GM04504 (cell line): Measurements from ENCODE around the gene SLC17A6.

Source experiments
- DNase-seq: peaks from one replicate; pipeline ENCODE4 v3.0.0-alpha.2; 2012; ENCODE audit warnings: low read depth

The SLC17A6 gene

DNA sequence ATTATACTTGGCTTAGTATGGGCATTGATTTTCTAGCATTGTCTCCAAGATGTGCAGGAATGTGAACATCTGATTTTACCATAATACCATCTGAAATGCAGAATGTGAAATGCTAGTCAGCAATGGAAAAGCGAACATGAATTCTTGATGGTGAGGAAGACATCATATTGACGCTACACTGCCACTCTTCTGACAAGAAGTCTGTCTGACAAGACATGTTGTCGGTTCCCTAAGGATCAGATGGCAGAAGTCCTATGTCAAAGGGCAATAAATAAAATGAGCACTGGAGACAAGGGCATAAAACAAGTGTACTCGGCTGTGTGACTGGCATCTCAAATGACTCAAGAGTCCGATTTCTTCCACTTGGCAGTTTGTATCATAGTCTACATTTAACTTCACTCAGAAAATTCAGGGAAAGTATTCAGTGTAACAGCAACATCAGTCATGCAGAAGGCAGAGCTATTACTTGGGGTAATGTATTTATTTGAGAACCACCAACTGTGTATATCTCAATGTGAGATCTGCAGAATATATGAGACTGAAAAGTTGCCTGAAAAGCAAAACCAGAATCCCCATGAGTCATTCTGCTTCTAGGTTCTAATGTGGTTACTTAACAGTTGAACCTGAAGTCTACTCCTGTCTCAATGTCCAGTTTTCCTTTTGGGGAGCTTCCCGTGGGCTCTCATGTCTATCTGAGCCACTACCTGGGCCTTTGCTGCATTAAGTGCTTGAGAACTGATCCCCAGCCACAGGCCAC is 51.5 kb downstream of the SLC17A6 start:
- DNase-seq: no peak

DNA sequence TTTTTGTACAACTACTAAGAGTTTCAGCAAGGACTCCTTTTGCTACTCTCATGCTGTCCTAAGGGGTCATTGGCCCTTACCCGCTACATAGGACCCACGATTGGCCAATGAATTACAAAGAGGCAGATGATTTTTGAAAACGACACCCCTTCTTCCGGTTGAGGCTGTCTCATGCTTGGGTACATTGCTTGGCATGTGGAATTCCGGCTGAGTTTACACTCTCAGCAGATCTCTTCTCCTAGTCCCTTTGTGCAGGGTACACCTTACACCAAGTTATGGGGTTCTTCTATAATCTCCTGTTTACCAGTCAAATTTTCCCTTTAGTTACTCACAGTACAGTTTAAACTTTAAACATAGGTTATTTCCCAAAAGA is 52.1 kb downstream of the SLC17A6 start:
- no peak for DNase-seq

DNA sequence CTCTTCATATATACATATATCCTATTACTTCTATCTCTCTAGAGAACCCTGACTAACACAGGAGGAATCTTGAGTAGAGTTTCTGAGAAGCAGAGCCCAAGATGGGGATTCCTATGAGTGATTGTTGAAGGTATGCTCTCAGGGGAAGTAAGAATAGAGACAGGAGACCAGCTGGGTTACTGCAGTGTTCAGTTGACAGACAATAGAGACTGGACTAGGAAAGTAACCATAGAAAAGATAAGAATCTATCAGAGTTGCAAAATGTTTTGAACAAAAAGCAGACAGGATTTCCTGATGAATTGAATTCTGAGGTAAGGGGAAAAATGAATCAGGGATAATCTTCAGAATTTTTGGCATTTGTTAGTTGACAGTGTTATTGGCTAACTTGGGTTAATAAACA is 54.4 kb downstream of the SLC17A6 start:
- DNase-seq: no peak

DNA sequence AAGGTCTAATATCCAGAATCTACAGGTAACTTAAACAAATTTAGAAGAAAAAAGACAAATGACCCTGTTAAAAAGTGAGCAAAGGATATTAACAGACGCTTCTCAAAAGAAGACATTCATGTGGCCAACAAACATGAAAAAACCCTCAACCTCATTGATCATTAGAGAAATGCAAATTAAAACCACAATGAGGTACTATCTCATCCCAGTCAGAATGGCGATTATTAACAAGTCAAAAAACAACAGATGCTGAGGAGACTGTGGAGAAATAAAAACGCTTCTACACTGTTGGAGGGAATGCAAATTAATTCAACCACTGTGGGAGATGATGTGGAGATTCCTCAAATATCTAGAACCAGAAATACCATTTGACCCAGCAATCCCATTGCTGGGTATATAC is 67.2 kb downstream of the SLC17A6 start:
- no peak for DNase-seq

DNA sequence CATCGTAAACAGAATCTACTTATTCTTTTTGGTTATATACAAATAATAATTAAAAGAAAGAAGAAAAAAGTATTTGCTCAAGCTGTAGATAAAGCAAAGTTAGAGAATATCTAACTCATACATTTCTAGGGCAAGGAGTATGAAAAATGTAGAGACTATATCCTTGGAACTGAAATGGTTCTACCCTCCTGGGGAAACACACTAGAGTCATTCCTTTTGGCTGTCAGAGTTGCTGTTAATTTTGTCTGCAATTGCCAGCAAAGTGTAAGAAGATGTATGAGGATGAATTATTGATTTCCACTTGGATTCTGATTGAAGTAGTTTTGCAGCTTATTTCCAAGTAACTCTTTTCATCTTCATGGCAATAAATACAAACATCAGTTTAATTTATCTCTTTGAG is 69.1 kb downstream of the SLC17A6 start:
- no peak for DNase-seq

DNA sequence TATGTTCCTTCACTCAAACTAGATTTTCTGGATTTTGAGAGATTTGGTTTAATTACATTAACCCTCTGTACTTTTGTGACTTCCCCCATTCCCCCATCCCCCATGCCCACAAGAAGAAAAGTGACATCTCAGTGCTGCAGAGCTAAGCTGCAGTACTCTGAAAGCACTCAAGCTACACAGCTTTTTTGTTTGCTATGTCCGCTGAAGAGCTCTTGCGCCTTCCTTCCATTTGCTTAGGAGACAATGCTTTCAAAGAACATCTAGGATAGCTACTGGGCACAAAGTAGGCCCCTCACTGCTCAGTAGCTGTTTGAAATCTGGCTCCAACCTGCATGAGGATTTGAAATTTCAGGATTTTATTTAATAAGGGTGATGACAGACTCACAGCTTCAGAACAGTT is 69.7 kb downstream of the SLC17A6 start:
- DNase-seq: no peak

DNA sequence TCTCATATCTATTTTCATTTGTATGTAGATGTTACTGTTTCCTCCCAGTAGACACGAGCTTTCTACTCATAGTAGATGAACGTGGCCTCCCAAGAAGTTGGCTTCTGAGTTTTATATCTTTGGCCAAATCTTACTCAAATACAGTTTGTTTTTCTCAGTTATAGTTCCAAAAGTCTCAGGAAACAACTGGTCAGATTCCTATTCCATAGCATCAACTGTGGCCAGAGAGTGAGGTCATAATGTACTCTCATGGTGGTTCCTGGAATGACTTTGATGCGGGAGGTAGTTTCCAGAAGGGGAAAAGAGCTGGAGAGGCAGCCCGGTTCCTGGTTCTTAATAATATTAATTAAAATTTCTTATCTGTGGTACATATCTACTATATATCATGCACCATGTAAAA is 77.3 kb downstream of the SLC17A6 start:
- no peak for DNase-seq

DNA sequence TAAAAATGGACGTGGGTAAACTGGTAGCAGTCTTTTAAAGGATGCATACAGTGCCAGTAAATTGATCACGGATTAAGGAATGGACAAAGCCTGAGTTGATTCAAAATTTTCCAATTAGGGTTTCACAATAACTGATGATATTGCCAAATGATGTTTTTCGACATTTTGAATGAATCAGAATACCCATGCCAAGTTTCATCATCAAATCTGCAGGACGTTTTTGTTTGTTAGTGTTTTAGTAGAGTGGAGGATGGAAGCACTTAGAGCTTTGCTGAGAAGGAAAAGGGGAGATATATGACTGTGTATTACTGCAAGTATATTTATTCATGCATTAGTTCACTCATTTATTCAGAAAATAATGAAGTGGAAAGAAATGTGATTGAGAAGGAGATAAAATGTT is 78.3 kb downstream of the SLC17A6 start:
- DNase-seq: no peak

DNA sequence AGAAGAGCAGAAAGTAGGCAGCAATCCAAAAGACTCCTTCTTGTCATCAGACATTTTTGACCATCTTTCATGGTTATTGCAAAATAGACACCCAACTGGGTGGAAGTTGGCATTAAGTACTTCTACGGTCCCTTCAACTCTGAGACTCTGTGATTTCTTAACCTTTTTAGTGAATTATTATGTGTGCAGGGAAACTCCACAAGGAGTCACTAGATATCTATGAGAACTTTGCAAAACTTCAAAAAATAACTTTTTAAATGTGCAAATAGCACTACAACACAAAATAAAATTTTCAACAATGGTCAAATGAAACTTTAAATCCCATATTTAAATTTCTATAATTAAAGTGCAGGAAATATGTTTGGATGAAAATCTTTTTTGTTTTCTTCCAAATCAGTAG is 88.7 kb downstream of the SLC17A6 start:
- no peak for DNase-seq
